ENCODE data around the gene PPIL6.

DNA sequence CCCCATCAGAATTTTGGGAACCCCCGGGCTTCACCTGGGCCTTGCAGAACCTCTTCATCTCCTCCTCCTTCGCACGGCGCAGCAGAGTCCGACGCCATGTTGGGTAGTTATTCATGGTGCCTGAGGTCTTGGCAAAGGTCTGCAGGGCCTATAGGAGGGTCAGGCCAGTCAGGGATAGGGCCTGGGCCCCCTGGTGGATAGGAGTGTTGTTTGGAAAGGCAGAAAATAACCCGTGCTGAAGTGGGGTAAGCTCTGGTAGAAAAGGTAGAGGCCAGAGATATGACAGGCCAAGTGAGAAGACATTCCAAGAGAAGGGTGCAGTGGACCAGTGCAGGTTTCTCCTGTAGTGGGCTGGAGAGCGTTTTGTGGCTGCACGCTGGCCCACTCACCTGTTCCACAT lies 5.0 kb upstream of the PPIL6 start:
- no peak for TF ChIP-seq POLR2AphosphoS5 (IDR thresholded peaks at IDR 0.05)
- no peak for TF ChIP-seq POLR2A (IDR thresholded peaks at IDR 0.05; ENCODE audit: low read depth)

Data from esophagus muscularis mucosa (tissue), 2 donors.